Glutamatergic neuron (in vitro differentiated cells): Measurements from ENCODE around the gene TBC1D9. TPM values are rescaled to one million over a fixed set of nuclear protein-coding genes. Genes with fewer than 3 reads are reported as not detected.

Experiments
- DNase-seq: peaks from one replicate; pipeline ENCODE4 v3.0.0; 2022
- H3K27ac Mint-ChIP-seq: one replicate; pipeline ENCODE4 v1.8.0; 2020; ENCODE audit warnings: mild to moderate bottlenecking, mixed read lengths, inconsistent platforms; ENCODE audit not compliant: unreplicated experiment
- H3K27me3 Mint-ChIP-seq: one replicate; pipeline ENCODE4 v1.8.0; 2020; ENCODE audit warnings: mild to moderate bottlenecking, moderate library complexity, mixed read lengths, inconsistent platforms; ENCODE audit not compliant: unreplicated experiment
- H3K36me3 Mint-ChIP-seq: one replicate; pipeline ENCODE4 v1.8.0; 2020; ENCODE audit warnings: mild to moderate bottlenecking, mixed read lengths, inconsistent platforms; ENCODE audit not compliant: unreplicated experiment
- H3K4me1 Mint-ChIP-seq: one replicate; pipeline ENCODE4 v1.8.0; 2020; ENCODE audit warnings: mild to moderate bottlenecking, low read depth, mixed read lengths, inconsistent platforms; ENCODE audit not compliant: unreplicated experiment
- H3K4me3 Mint-ChIP-seq: one replicate; pipeline ENCODE4 v1.8.0; 2020; ENCODE audit warnings: mild to moderate bottlenecking, mixed read lengths, inconsistent platforms; ENCODE audit not compliant: unreplicated experiment
- H3K9me3 Mint-ChIP-seq: one replicate; pipeline ENCODE4 v1.8.0; 2020; ENCODE audit warnings: mild to moderate bottlenecking, moderate library complexity, mixed read lengths, inconsistent platforms; ENCODE audit not compliant: unreplicated experiment
- total RNA-seq: library from RNA; stranded (reverse); fragmentation: NEBNext Ultra II Directional; extraction: Animal tissue kit (Norgen Biotek cat#: 25700); gene quantifications from one replicate; pipeline ENCODE4 v1.2.1, GENCODE V29; 2021; ENCODE audit not compliant: unreplicated experiment
- TF ChIP-seq, protein P1 (sequence below): fragments of 200-600 bp; sonication (generic); IDR thresholded peaks from one replicate; pipeline ENCODE4 v1.5.0; 2021; ENCODE audit not compliant: partially characterized antibody, unreplicated experiment

The TBC1D9 gene
- total RNA-seq, 1 donor from 2014 or later: 47.8 TPM

- TF ChIP-seq, protein P1, sequence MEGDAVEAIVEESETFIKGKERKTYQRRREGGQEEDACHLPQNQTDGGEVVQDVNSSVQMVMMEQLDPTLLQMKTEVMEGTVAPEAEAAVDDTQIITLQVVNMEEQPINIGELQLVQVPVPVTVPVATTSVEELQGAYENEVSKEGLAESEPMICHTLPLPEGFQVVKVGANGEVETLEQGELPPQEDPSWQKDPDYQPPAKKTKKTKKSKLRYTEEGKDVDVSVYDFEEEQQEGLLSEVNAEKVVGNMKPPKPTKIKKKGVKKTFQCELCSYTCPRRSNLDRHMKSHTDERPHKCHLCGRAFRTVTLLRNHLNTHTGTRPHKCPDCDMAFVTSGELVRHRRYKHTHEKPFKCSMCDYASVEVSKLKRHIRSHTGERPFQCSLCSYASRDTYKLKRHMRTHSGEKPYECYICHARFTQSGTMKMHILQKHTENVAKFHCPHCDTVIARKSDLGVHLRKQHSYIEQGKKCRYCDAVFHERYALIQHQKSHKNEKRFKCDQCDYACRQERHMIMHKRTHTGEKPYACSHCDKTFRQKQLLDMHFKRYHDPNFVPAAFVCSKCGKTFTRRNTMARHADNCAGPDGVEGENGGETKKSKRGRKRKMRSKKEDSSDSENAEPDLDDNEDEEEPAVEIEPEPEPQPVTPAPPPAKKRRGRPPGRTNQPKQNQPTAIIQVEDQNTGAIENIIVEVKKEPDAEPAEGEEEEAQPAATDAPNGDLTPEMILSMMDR: no peak
- peaks cover 5% of the 10 kb centered on the region for H3K36me3 Mint-ChIP-seq
- no peaks in the 10 kb centered on the region for H3K27me3 Mint-ChIP-seq
- no peaks in the 10 kb centered on the region for H3K9me3 Mint-ChIP-seq
- H3K4me1 Mint-ChIP-seq: no peaks in the 10 kb centered on the region
- DNase-seq: no peak
- H3K4me3 Mint-ChIP-seq: no peak overlapping the region
- no peak overlapping the region for H3K27ac Mint-ChIP-seq
Measured at GRCh38 chr4:140777894-140778293, 21.7 kb upstream of the TBC1D9 start.

DNA sequence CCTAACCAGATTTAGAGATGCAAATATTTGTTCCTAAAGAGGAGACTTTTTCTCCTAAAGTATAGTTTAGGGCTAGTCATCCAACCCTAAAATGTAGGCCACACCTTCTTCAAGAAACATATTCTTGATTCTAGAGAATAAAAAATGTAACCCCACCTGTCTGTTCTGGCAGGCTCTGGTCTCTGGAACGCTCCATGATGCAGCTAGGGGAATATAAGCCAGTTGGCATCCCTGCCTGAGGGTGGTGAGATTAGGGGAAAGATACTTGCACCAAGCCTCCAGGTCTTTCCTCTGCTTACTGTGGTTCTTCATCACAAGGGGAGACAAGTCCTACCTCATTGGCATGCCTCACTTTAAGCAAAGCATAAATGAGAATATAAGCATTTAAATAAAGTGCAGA, 21.2 kb upstream of the TBC1D9 start:
- TF ChIP-seq, protein P1: no peak
- Mint-ChIP-seq H3K27ac (no peak overlapping the region), H3K9me3 (no peaks in the 10 kb centered on the region), H3K36me3 (peaks cover 5% of the 10 kb centered on the region), H3K27me3 (no peaks in the 10 kb centered on the region), H3K4me3 (no peak overlapping the region), H3K4me1 (no peaks in the 10 kb centered on the region)
- DNase-seq: no peak

- Mint-ChIP-seq H3K9me3 (no peaks in the 10 kb centered on the region), H3K27me3 (no peaks in the 10 kb centered on the region), H3K36me3 (peaks cover 5% of the 10 kb centered on the region), H3K4me3 (no peak overlapping the region), H3K4me1 (no peaks in the 10 kb centered on the region), H3K27ac (no peak overlapping the region)
- DNase-seq: no peak
- TF ChIP-seq, protein P1: no peak
Measured at GRCh38 chr4:140776556-140776955, 20.4 kb upstream of the TBC1D9 start.

DNA sequence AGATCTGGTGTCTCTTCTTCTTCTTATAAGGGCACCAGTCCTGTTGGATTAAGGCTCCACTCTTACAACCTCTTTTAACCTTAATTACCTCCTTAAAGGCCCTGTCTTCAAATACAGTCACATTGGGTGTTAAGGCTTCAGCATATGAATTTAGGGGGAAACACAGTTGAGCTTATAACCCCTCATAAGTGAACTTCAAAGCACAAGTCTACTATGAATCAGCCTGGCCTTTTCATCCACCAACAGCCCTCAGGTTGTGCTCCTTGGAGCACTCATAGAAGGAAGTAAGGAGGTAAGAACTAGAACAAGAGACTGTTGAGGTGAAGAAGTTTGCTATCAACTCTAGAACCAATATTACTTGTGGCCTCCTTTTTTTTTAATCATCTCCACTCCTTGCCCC, 18.8 kb upstream of the TBC1D9 start:
- H3K36me3 Mint-ChIP-seq: peaks cover 5% of the 10 kb centered on the region

DNA sequence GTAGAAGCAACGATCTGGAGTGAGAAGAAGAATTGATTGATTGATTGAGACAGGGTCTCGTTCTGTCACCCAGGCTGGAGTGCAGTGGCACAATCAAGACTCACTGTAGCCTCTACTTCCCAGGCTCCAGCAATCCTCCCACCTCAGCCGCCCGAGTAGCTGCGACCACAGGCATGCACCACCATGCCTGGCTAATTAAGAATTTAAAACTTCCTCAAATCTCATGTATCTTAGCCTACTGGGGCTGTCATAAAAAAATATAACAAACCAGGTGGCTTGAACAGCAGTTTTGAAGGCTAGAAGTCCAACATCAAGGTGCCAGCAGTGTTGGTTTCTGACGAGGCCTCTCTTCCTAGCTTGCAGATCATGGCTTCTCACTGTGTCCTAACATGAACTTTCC, 18.3 kb upstream of the TBC1D9 start:
- Mint-ChIP-seq H3K36me3 (peaks cover 5% of the 10 kb centered on the region), H3K27me3 (peaks cover 3% of the 10 kb centered on the region), H3K4me1 (no peaks in the 10 kb centered on the region), H3K4me3 (no peak overlapping the region), H3K9me3 (no peaks in the 10 kb centered on the region), H3K27ac (no peak overlapping the region)
- no peak for DNase-seq
- TF ChIP-seq, protein P1: no peak

More for the DNA sequence above, 18.8 kb upstream of the TBC1D9 start:
- Mint-ChIP-seq H3K4me3 (no peak overlapping the region), H3K4me1 (no peaks in the 10 kb centered on the region), H3K27me3 (peaks cover under 1% of the 10 kb centered on the region), H3K27ac (no peak overlapping the region), H3K9me3 (no peaks in the 10 kb centered on the region)
- TF ChIP-seq, protein P1: no peak
- no peak for DNase-seq
